Measurements from ENCODE around the gene CDC20. TPM values are rescaled to one million over a fixed set of nuclear protein-coding genes. Genes with fewer than 3 reads are reported as not detected.

The CDC20 gene
- total and polyA plus RNA-seq, 10 of the 15 experiments (the other 5 are each of a cell fraction or from before 2014, with no cell fraction given): 36.3 to 347 (median 150) TPM

DNA sequence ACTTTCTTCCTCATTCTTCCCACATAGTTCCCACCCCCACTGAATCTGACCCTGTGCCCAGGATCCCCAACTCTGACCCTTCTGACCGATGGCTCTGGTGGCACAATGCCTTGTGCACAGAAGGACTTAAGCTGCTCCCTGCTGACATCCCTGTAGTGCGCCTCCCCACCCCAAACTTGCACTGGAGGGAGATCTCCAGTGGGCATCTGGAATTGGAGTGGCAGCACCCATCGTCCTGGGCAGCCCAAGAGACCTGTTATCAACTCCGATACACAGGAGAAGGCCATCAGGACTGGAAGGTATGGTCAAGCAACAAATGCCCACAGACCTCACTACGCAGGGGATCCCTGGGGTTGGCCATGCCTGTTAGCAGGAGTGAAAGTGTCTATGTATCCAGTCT, 12.1 kb upstream of the CDC20 start (continued):
- TF ChIP-seq, protein P1, sequence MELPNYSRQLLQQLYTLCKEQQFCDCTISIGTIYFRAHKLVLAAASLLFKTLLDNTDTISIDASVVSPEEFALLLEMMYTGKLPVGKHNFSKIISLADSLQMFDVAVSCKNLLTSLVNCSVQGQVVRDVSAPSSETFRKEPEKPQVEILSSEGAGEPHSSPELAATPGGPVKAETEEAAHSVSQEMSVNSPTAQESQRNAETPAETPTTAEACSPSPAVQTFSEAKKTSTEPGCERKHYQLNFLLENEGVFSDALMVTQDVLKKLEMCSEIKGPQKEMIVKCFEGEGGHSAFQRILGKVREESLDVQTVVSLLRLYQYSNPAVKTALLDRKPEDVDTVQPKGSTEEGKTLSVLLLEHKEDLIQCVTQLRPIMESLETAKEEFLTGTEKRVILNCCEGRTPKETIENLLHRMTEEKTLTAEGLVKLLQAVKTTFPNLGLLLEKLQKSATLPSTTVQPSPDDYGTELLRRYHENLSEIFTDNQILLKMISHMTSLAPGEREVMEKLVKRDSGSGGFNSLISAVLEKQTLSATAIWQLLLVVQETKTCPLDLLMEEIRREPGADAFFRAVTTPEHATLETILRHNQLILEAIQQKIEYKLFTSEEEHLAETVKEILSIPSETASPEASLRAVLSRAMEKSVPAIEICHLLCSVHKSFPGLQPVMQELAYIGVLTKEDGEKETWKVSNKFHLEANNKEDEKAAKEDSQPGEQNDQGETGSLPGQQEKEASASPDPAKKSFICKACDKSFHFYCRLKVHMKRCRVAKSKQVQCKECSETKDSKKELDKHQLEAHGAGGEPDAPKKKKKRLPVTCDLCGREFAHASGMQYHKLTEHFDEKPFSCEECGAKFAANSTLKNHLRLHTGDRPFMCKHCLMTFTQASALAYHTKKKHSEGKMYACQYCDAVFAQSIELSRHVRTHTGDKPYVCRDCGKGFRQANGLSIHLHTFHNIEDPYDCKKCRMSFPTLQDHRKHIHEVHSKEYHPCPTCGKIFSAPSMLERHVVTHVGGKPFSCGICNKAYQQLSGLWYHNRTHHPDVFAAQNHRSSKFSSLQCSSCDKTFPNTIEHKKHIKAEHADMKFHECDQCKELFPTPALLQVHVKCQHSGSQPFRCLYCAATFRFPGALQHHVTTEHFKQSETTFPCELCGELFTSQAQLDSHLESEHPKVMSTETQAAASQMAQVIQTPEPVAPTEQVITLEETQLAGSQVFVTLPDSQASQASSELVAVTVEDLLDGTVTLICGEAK (IDR thresholded peaks at IDR 0.05; ENCODE audit: borderline replicate concordance): no peak

DNA sequence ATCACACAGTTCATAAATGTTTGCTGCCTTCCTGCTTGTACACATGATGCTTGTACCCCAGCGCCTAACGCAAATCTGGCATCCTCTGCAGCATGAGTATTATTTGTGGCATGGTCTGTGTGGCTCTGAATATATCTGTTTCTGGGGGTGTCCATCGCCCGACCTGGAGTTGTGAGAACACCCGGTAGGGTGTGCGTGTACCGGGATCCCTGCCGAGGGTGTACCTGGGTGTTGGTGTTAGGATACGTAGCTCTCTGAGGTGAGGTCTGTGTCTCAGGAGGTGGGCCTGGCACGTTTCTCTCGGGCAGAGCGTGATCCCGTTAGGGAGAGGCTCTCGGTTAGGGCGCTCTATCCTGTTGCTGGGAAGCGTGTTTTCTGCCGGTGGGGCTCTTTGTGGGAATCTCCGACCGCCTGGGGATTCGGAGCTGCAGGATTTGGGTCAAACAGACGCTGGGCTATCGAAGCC, 10.4 kb upstream of the CDC20 start:
- intact Hi-C loops (cut with micrococcal nuclease; ENCODE audit: unreplicated experiment): no loop called here
- peak overlapping the region; percentile 60; the same call in 1 of the 2 replicates for H3K4me2 ChIP-seq (ENCODE audit: control insufficient read depth, insufficient read depth)
- in situ Hi-C loops (cut with MboI): no loop called here
- H3K4me3 ChIP-seq: no peak overlapping the region
- H3K27me3 ChIP-seq (replicated peaks in 1 of 2; ENCODE audit: control insufficient read depth in 2 of 2, insufficient read depth in 2 of 2, low read length in 1 of 2): no peaks in the 10 kb centered on the region
- FAIRE-seq (no peak), DNase-seq (ENCODE audit: low read depth, low spot score) (no peak), ATAC-seq (no peak)
- ChIA-PET CTCF (no interaction called here), SMC1A (ENCODE audit: uncharacterized antibody, unreplicated experiment) (no interaction called here), POLR2A (no interaction called here), RAD21 (ENCODE audit: unreplicated experiment) (no interaction called here)
- H3K79me2 ChIP-seq (ENCODE audit: control insufficient read depth, insufficient read depth, low read length): no peaks in the 10 kb centered on the region
- H3K27ac ChIP-seq (ENCODE audit: control insufficient read depth, insufficient read depth): no peak overlapping the region
- no TSS peak for BruUV-seq (replicated peaks)
- 88% methylated on average over 22 of the region's 22 CpGs for WGBS (ENCODE audit: insufficient coverage, insufficient replicate concordance, low lambda C conversion rate, missing lambda C conversion rate)
- H3K9me3 ChIP-seq (replicated peaks; ENCODE audit: control insufficient read depth, insufficient read depth, low read length): no peaks in the 10 kb centered on the region
- no peaks in the 10 kb centered on the region for H4K20me1 ChIP-seq (ENCODE audit: control insufficient read depth, insufficient read depth)
- no peaks in the 10 kb centered on the region for H3K36me3 ChIP-seq (ENCODE audit: control insufficient read depth in 2 of 2, insufficient read depth in 2 of 2, low read length in 1 of 2)
- no peaks in the 10 kb centered on the region for H3K4me1 ChIP-seq (ENCODE audit: control insufficient read depth, insufficient read depth, low read length)
- no peak overlapping the region for H3K9ac ChIP-seq (ENCODE audit: control insufficient read depth, insufficient read depth, low read length)
- TF ChIP-seq RB1 (IDR thresholded peaks at IDR 0.05; ENCODE audit: borderline replicate concordance): no peak
- TF ChIP-seq BMI1 (IDR thresholded peaks at IDR 0.05; ENCODE audit: borderline replicate concordance): no peak
- TF ChIP-seq, protein P2, sequence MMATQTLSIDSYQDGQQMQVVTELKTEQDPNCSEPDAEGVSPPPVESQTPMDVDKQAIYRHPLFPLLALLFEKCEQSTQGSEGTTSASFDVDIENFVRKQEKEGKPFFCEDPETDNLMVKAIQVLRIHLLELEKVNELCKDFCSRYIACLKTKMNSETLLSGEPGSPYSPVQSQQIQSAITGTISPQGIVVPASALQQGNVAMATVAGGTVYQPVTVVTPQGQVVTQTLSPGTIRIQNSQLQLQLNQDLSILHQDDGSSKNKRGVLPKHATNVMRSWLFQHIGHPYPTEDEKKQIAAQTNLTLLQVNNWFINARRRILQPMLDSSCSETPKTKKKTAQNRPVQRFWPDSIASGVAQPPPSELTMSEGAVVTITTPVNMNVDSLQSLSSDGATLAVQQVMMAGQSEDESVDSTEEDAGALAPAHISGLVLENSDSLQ (IDR thresholded peaks at IDR 0.05): no peak
- no peak overlapping the region for H2AFZ ChIP-seq (ENCODE audit: control insufficient read depth, low read depth, low read length)

Data from GM12878 (cell line).